Fibroblast of peridontal ligament (primary cell): ENCODE results near the gene KLHL17.
"Not testable (repeated sequence)": the region's sequence is repeated elsewhere in the genome, so short reads cannot be mapped to it uniquely, and the experiment has no call there.

Source experiments
- DNase-seq: peaks from one replicate; pipeline ENCODE4 v3.0.0-alpha.2; 2010; ENCODE audit errors: extremely low read depth

The KLHL17 gene

DNA sequence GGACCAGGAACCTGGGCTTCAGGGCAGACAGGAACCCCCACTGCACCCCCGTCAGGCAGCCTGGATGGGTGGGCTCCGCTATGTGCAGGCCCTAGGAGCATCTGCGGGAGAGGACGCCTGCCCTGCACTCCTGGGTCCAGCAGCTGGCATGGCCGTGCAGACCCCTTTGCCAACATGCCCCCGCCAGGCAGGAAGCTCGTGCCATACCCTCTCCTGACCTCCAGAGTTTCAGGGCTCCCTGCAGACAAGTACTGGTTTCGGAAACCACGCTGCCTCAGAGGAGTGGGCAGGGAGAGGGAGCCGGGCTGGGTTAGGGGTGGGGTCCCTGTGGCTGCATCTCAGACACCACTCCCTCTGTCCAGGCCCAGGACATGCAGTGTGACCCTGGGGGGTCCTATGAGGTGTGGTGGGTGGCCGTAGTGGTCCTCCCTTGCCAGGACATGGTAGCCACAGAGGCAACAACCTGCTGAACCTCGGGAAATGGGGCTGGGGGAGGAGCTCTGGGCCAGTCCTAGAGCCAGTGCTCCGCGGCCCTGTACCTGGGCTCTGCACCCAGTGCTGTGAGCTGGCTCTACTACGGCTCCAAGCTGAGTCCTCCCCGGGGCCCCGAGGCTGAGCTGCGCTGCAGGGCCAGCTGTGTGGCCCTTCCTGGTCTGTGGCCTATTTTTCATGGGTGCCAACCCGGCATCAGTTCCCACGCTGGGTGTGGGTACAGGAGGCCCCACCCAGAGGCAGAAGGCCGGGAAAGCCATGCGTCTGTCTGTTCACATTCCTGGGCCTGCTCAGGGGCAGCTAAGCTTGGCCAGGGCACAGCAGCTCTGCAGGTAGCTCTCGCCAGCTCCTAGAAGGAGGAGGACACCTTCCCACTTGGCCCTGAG, 7.3 kb downstream of the KLHL17 start:
- DNase-seq = no peak

DNA sequence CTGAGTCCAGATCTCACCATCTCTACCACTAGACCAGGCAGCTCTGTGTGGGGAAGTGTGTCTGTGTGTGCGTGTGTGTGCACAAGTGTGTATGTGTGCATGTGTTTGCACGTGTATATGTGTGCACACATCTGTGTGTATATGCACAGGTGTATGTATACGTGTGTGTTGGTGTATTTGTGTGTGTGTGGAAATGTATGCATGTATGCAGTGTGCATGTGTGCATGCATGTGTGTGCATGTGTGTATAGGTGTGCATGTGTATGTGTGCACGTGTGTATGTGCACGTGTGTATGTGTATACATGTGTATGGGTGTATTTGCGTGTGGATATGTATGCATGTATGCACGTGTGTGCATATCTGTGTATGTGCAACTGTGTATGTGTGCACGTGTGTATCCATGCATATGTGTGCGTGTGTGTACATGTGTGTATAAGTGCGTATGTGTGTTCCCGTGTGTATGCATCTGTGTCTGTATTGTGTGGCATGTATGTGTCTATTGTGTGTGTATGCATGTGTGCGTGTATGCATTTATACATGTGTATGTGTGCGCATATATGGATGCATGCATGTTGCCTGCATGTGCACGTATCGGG, 9.0 kb downstream of the KLHL17 start:
- no peak for DNase-seq

DNA sequence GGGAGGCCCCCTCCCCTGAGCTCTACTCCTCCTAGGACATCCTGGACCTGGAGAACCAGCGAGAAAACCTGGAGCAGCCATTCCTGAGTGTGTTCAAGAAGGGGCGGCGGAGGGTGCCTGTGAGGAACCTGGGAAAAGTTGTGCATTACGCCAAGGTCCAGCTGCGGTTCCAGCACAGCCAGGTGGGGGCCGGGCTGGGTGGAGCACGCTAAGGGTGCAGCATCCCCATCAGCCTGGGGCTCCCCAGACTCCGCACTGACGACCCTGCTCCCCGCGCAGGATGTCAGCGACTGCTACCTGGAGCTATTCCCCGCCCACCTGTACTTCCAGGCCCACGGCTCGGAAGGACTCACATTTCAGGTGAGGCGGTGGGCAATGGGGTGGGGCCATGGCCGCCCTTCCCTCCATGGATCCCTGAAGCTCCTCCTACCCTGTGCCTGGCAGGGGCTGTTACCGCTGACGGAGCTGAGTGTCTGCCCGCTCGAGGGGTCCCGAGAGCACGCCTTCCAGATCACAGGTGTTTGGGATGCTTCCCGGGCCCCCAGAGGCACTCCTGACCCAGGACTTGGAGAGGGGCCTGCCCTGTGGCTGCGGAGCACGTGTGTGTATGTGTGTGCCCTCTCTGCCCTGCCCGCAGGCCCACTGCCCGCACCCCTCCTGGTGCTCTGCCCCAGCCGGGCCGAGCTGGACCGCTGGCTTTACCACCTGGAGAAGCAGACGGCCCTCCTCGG, 10.0 kb downstream of the KLHL17 start:
- DNase-seq = no peak

DNA sequence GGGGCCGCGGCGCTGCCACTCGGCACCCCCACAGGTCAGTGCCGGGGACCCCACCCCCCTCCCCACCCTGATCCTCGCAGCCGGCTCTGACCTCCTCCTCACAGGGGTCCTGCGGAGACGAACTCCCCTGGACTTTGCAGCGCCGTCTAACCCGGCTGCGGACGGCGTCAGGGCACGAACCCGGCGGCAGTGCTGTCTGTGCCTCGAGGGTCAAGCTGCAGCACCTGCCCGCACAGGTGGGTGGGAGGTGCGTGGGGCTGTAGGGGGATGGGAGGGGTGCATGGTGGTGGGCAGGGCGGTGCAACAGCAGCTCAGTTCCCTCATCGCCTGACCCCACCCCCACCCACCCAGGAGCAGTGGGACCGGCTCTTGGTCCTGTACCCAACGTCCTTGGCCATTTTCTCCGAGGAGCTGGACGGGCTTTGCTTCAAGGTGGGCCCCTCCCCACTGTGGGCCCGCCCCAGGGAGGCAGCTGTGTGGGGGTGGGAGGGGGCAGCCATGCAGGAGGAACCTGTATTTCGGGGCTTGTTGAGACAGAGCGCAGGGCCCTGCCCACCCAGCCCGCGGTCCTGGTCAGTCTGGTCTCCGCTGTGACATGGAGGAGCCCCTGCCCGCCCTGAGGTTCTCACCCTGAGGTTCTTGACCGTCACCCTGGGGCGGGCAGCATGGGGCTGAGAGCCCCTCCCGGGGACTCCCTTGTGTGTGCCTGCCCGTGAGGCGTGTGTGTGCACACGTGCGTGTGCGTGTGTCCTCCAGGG, 10.8 kb downstream of the KLHL17 start:
- DNase-seq = no peak

DNA sequence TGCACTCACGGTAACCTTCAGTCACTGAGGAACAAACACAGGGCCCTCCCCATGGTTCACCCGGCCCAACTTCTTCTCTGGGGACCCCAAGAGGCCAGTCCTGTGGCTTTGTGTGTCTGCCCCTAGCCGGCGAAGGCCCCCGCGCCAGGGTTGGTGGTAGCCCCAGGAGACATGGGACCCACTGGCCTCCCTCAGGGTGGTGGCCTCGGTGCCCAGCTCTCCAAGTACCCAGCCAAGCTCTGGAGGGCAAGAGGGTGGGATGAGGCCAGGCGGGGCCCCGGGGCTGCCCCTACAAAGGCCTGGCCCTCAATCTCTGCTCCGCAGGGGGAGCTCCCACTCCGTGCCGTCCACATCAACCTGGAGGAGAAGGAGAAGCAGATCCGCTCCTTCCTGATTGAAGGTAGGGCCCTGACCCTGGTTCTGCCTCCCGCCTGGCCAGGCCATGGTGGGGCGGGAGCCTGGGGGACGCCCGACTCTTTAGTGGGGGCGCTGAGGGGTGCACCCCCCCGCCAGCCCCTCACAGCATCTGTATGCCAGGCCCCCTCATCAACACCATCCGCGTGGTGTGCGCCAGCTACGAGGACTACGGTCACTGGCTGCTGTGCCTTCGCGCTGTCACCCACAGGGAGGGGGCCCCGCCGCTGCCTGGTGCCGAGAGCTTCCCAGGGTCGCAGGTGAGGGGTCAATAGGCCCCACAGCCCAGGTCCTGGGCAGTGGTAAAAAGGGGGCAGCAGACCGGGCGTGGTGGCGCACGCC, 11.5 kb downstream of the KLHL17 start:
- DNase-seq = no peak

DNA sequence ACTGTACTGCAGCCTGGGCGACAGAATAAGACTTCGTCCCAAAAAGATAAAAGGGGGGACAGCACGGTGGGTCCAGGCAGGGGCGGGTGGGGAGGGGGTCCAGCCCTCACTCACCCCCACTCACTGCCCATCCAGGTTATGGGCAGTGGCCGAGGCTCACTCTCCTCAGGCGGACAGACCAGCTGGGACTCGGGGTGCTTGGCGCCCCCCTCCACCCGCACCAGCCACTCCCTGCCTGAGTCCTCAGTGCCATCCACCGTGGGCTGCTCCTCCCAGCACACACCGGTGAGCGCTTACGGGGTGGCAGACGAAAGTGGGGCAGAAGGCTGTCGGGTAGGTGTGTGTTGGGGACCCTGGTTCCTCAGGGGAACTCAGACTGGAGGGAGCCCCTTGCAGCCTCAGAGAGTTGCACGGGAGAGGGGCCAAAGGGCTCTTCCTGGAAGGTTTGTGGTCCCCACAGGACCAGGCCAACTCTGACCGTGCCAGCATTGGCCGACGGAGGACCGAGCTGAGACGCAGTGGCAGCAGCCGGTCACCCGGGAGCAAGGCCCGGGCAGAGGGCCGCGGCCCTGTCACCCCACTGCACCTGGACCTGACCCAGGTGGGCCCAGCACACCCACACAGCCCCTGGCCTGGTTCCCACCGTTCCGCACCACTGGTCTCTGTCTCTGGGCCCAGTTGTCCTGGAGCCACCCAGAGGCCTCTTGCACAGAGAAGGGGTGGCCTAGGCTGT, 12.5 kb downstream of the KLHL17 start:
- no peak for DNase-seq

DNA sequence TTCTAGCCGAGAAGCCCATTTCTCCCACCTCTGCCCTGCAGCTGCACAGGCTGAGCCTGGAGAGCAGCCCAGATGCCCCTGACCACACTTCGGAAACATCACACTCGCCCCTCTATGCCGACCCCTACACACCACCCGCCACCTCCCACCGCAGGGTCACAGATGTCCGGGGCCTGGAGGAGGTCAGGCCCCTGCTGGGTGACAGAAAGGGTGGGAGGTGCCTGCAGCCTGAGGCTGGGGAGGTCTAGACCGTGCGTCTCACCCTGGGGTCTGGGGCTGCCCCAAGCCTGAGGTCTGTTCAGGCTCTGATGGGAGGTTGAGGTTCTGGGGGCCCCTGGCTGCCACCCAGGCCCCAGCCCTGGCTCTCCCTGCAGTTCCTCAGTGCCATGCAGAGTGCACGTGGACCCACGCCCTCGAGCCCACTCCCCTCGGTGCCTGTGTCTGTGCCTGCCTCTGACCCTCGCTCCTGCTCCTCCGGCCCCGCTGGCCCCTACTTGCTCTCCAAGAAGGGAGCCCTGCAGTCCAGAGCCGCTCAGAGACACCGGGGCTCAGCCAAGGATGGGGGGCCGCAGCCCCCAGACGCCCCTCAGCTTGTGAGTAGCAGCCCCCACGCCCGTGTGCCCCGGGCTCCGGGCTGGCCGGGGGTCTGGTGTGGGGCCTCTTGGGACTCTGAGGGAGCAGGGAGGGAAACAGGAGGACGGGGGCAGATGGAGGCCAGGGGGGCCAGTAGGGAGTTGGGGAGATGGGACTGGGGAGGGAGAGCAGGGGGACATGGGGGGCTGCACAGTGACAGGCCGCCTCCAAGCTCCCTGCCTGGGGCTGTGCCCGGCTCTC, 13.3 kb downstream of the KLHL17 start:
- DNase-seq = no peak

DNA sequence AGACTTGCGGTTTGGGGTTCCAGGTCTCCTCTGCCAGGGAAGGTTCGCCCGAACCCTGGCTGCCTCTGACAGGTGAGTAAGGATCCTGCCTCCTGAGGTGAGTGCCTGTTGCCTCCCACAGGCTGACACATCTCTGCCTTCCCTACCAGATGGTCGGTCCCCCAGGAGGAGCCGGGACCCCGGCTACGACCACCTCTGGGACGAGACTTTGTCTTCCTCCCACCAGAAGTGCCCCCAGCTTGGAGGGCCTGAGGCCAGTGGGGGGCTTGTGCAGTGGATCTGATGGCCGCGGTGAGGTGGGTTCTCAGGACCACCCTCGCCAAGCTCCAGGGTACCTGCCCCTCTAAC, 13.9 kb downstream of the KLHL17 start:
- DNase-seq = no peak

DNA sequence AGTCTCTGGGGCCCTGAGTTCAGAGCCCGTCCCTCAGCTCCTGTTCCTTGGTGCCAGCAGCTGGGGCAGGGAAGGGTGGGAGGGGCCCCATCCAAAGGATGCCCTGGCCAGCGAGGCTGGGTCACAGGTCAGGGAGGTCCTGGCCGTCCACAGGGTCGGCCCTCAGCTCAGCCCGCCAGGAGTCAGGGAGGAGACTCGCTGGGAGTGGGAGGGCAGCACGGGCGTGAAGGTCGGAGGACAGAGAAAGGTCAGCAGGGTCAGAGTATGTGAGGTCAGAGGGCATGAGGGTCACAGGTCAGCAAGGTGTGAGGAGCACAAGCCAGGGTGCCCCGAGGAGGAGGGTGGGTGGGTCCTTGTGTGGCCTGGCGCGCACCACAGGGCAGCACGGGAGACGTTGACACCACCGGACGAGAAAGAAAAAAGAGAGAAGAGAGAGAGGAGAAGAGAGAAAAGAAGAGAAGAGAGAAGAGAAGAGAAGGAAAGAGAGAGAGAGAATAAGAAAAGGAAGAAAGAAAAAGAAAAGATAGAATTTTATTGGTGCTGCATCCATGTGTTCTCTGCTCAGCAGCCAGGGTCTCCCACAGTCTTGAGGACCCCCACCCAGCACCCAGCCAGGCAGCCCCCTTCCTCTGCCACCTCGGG, 14.4 kb downstream of the KLHL17 start:
- no peak for DNase-seq

DNA sequence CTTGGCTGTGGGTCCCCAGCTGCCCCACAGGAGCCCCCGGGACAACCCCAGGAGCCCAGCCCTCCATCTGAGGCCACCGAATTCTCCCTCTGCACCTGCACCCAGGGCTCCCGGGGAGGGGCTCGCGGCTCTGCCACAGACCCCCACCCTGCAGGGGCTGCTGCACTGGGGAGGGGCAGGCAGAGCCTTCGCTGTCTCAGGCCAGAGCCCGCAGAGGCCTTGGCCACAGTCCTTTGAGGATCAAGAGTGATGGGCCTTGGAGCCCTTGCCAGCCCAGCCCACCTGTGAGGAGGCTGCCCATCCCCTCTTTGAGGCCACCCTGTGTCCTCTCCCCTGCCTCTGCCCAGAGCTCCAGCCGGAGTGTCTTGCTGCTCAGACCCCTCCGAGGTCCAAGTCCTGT, 15.0 kb downstream of the KLHL17 start:
- DNase-seq = no peak

DNA sequence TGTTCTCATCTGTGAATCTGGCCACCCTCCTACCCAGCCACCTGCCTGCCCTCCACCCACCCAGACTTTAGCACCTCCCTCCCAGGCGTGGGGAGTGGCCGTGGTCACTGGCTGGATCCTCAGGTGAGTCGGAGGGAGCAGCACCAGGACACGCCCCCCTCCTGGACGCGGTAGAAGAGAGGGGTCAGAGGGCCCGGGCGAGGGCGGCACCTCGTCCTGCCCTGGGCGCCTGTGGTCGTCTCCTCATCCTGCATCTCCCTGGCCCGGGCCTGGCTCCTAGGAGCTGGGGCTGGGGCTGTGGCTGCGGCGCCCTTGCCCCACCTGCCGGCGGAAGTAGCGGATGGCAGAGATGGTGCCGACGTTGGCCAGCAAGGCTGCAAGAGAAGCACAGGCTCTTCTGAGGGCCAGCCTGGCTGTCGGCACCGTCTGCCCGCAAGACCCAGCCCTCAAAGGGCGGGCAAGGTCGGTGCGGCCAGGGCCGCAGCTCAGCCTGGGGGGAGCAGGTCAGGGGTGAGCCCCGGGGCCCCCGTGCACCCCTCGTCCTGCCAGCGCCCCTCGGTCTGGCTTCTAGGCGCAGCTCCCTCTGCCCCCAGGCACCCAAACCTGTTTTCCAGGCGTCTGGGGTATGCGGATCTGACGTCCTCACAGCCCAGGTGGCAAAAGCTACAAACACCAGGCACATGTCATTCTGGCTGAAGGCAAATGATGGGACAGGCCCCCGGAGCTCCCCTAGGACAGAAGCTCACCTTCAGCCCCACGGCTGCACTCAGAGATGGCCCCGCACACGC, 15.7 kb downstream of the KLHL17 start:
- DNase-seq = peak; percentile 41

DNA sequence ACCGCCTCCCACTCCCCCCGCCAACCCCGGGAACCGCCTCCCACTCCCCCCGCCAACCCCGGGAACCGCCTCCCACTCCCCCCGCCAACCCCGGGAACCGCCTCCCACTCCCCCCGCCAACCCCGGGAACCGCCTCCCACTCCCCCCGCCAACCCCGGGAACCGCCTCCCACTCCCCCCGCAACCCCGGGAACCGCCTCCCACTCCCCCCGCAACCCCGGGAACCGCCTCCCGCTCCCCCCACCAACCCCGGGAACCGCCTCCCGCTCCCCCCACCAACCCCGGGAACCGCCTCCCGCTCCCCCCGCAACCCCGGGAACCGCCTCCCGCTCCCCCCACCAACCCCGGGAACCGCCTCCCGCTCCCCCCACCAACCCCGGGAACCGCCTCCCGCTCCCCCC, 16.4 kb downstream of the KLHL17 start:
- DNase-seq = not testable (repeated sequence)

DNA sequence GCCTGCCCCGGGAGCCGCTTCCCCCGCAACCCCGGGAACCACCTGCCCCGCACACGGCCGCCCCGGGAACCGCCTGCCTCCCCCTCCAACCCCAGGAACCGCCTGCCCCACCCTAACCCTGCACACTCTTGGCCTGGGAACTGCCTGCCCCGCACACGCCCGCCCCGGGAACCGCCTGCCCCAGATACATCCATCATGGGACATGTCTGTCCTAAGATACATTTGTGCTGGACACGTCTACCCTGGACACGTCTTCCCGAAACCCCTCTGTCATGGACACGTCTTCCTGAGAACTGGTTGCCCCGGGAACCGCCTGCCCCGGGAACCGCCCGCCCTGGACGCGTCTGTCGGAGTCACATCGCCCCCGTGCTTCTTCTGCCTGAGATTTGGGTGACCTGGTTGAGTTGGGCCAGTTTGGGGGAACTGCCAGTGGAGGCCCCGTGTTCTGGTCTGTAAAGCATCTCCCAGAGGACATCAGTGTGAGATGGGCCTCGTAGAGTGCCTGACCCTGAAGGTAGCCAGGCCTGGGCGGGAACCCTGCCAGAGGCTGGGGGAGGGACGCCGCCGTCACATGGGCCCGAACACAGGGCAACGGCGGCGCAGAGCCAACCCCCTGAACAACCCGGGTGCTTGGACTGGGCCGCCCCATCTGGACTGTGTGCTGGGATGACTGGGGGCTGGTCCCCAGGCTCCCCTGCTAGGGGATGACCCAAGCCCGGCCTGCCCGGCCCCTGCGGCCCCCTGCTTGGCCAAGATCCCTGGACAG, 17.9 kb downstream of the KLHL17 start:
- no peak for DNase-seq

DNA sequence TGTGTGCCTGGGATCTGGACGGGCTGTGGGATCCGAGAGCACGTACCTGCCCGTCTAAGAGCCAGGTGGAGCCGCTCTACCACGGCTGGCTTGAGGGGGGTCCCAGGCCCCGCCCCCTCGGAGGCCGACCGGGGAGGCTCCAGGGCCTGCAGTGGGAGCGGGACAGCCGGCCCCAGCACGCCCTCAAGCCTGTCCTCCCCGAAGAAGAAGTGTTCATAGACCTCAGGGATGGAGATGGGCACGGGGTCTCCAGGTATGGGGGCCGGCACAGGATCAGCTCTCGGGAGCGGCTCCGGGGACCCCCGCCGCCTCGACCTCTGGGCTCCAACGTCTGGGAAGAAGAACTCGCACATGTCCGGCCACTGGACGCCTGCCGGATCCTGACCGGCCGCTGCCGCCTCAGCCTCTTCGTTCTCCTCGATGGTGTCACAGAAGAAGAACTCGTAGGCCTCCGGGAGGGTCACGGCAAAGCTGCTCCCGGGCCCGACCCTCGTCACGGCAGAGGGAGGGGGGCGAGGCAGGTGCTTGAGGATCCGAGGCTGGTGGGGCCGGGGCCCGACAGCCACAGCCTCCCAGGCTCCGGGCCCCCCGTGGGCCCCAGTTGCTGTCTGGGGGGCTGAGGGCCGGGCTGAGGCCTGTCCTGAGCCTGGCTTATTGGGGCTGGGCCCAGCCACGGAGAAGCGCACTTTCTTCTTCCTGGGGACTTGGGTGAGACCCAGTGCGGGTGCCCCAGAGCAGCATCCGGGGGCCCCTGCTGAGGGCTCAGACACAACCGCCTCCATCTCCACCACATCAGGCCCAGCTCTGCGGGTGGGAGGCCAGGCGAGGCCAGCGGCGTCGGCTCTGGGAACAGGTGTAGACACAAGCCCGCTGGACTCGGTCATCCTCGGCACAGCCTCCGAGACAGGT, 18.7 kb downstream of the KLHL17 start:
- no peak for DNase-seq

DNA sequence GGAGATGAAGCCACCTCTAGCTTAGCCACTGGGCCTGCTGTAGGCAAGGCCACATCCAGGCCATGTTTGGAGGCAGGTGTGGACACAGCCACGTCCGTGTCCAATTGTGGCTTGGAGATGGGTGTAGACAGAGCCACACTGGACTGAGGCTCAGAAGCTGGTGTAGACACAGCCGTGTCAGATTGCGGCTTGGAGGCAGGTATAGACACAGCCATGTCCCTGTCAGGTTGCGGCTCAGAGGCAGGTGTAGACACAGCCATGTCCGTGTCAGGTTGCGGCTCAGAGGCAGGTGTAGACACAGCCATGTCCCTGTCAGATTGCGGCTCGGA, 19.3 kb downstream of the KLHL17 start:
- DNase-seq = no peak

DNA sequence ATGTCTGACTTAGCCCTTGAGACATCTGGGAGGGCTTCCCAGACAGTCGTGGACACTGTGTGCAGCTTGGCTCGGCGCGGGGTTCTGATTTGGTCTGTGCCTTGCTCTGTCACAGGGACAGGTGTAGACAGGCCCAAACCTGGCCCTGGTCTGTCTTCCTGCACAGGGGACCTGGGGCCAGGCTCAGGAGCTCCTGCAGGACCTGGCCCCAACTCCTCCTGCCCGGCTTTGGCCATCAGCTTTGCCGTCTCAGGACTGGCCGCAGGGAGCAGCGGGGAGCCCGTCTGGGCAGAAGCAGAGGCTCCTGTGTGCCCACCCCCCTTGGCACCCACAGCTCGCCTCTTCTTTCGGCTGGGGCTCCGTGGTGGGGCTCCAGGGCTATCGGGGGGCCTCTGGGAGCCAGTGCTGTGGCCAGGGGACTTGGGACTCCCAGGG, 19.8 kb downstream of the KLHL17 start:
- no peak for DNase-seq
